ENCODE measurements around the gene PI4KA. TPM values are rescaled to one million over a fixed set of nuclear protein-coding genes. Genes with fewer than 3 reads are reported as not detected.

Gene PI4KA
- total and polyA plus RNA-seq, 2 of the 13 experiments (the other 11 are each of a cell fraction or from before 2014, with no cell fraction given), result 27.4 to 56.4 TPM

- WGBS (ENCODE audit: low lambda C conversion rate), result 98% methylated on average over 3 of the region's 3 CpGs
- intact Hi-C loops (cut with micrococcal nuclease; ENCODE audit: unreplicated experiment), result no loop called here
- TSS peak; percentile 21 for BruUV-seq (replicated peaks)
- in situ Hi-C loops (cut with HindIII; ENCODE audit: extremely low pct_ligation_motif_present, low pct_unique_long_range_greater_than_20kb), result no loop called here
- no peak overlapping the region for H3K9ac ChIP-seq (ENCODE audit: insufficient read depth, low read depth, low read length)
- ATAC-seq (no peak), DNase-seq (ENCODE audit: low spot score) (no peak), FAIRE-seq (no peak)
- no peaks in the 10 kb centered on the region for H3K27me3 ChIP-seq (ENCODE audit: control insufficient read depth in 1 of 2, insufficient read depth in 2 of 2, low read length in 2 of 2)
- POLR2A ChIA-PET, result no interaction called here
- no peak overlapping the region for H3K4me3 ChIP-seq (replicated peaks in 1 of 3; ENCODE audit: insufficient read depth in 1 of 3, low read depth in 2 of 3, low read length in 3 of 3)
- H3K27ac ChIP-seq (ENCODE audit: extremely low read length, insufficient read depth, low read length), result no peak overlapping the region
- H4K20me1 ChIP-seq (ENCODE audit: insufficient read depth, low read length), result no peaks in the 10 kb centered on the region
- H3K4me2 ChIP-seq (ENCODE audit: low read depth, low read length), result no peak overlapping the region
- H3K9me3 ChIP-seq (ENCODE audit: low read length), result no peaks in the 10 kb centered on the region
- H3K79me2 ChIP-seq (ENCODE audit: insufficient read depth, low read length), result no peaks in the 10 kb centered on the region
- no peak overlapping the region for H2AFZ ChIP-seq (ENCODE audit: low read length)
- CTCF ChIA-PET (ENCODE audit: low intra/inter-chr PET ratio, low total read pairs), result no interaction called here
- peaks cover 33% of the 10 kb centered on the region for H3K4me1 ChIP-seq (ENCODE audit: insufficient read depth, low read length)
- H3K36me3 ChIP-seq (replicated peaks in 1 of 2; ENCODE audit: control insufficient read depth in 1 of 2, insufficient read depth in 2 of 2, low read length in 2 of 2), result peaks cover 10 to 41% of the 10 kb centered on the region in 2 experiments; a peak in 4 of 5 replicates
- TF ChIP-seq ZNF770 (CRISPR knock-in tag; IDR thresholded peaks at IDR 0.05), result no peak
- no peak for TF ChIP-seq ZNF121 (CRISPR knock-in tag; IDR thresholded peaks at IDR 0.05)
- no peak for TF ChIP-seq ZNF703 (CRISPR knock-in tag; IDR thresholded peaks at IDR 0.05; ENCODE audit: borderline replicate concordance)
- TF ChIP-seq ZNF788 (CRISPR knock-in tag; IDR thresholded peaks at IDR 0.05; ENCODE audit: borderline replicate concordance), result no peak
- TF ChIP-seq ZNF101 (CRISPR knock-in tag; IDR thresholded peaks at IDR 0.05; ENCODE audit: borderline replicate concordance, low read depth), result no peak
- TF ChIP-seq ZNF414 (CRISPR knock-in tag; IDR thresholded peaks at IDR 0.05), result no peak
- TF ChIP-seq FOXM1 (CRISPR knock-in tag; IDR thresholded peaks at IDR 0.05), result no peak
- TF ChIP-seq ZFP82 (CRISPR knock-in tag; IDR thresholded peaks at IDR 0.05; ENCODE audit: borderline replicate concordance), result no peak
- no peak for TF ChIP-seq ZNF275 (CRISPR knock-in tag; IDR thresholded peaks at IDR 0.05; ENCODE audit: borderline replicate concordance)
- TF ChIP-seq ZNF180 (CRISPR knock-in tag; IDR thresholded peaks at IDR 0.05; ENCODE audit: borderline replicate concordance, low read depth), result no peak
- TF ChIP-seq CBX2 (IDR thresholded peaks at IDR 0.05; ENCODE audit: low read depth, low read length), result no peak
- no peak for TF ChIP-seq CBX2 (CRISPR knock-in tag; IDR thresholded peaks at IDR 0.05; ENCODE audit: low read depth)
- no peak for TF ChIP-seq ZNF513 (CRISPR knock-in tag; conservative IDR thresholded peaks at IDR 0.05)
- no peak for TF ChIP-seq ZNF549 (CRISPR knock-in tag; IDR thresholded peaks at IDR 0.05)
- no peak for TF ChIP-seq YY1 (IDR thresholded peaks at IDR 0.05; ENCODE audit: insufficient read depth, insufficient replicate concordance, low read depth, low read length)
- no peak for TF ChIP-seq SRSF9 (IDR thresholded peaks at IDR 0.05; ENCODE audit: borderline replicate concordance, insufficient read depth, low read depth, low read length, poor library complexity, severe bottlenecking)
Observed at GRCh38 chr22:20829491-20830134, 29.0 kb downstream of the PI4KA start.

Data from HepG2 (cell line).